Activated CD8-positive, alpha-beta memory T cell treated with anti-CD3 and anti-CD28 coated beads, Interleukin-2, amount 50 U/mL, for 4 hours (primary cell): ENCODE data around the gene ZNF804A.

Experiments
- DNase-seq: peaks from one replicate; pipeline ENCODE4 v3.0.0-alpha.2; 2020

The ZNF804A gene

GRCh38 chr2:184971546-184972068 lies 373.3 kb downstream of the ZNF804A start:
- DNase-seq: no peak
